ENCODE measurements around the gene CENPP. TPM values are rescaled to one million over a fixed set of nuclear protein-coding genes. Genes with fewer than 3 reads are reported as not detected.
A peak's percentile ranks its signal among the peaks of the same experiment; 100 is the strongest.
"Not testable (repeated sequence)": the region's sequence is repeated elsewhere in the genome, so short reads cannot be mapped to it uniquely, and the experiment has no call there.

Gene CENPP
- polyA plus RNA-seq, 4 donors = 5.2 to 7.3 (median 5.7) TPM

- DNase-seq (ENCODE audit: low read depth in 4 of 4, low spot score in 3 of 4) = no peak
Observed at GRCh38 chr9:92377876-92378275, 52.1 kb downstream of the CENPP start.

GRCh38 chr9:92378865-92379560 lies 53.3 kb downstream of the CENPP start:
- no peak for DNase-seq (ENCODE audit: low read depth in 4 of 4, low spot score in 3 of 4)

DNA sequence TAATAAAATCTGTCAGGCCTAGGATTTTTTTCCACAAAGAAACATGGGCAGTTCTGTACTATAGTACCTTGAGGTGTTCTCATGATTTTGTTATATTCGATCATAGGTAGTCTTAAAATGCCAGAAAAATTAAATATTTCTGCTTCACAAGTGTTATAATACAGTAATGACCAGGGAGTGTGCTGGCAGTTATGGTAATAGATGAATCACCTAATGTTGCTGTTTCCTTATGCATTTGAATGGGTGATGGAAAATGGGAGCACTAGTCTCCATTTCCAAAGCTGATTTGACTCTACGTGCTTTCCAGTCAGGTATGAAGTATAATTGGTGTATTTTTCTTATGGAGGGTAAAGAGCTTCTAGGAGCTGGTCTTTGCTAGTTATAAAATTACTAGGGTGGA lies 54.9 kb downstream of the CENPP start:
- DNase-seq (ENCODE audit: low read depth in 4 of 4, low spot score in 3 of 4) = no peak

GRCh38 chr9:92381775-92382174 lies 56.0 kb downstream of the CENPP start:
- DNase-seq (ENCODE audit: low read depth in 4 of 4, low spot score in 3 of 4) = no peak

DNA sequence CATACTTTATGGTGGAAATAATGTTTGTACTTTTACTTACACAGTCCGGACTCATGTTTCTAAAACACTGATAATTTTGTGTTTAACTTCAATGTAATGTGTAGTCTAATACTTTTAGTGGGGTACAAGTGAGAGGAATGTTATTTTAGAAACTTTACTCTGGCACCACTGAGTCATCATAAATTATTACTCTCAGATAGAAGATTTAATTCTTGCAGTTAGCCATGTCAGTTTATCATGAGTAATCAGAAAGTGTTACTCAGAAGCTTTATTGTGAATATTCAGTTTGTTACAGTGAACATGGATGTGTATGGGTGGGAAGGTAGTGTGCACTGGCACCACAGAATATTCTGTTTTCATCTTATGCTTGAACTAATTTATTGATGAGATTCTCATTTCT lies 58.6 kb downstream of the CENPP start:
- no peak for DNase-seq (ENCODE audit: low read depth in 4 of 4, low spot score in 3 of 4)

DNA sequence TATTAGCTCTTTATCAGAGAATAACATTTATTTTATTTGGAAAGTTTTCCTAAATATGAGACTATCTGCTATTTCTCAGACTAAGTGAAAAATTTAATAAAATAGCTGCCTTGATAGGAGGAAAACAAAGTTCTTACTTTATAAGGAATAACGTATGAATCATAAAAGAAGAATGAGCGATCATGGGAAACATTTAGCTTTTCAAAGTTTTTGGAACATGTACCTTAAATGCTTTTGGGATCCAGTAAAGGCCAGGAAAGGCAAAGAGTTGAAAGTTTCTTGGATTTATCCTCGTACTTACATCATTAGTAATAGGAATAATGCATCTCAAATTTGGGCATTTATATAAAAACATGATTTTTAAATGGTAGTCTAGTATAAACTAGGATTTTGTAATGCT lies 59.2 kb downstream of the CENPP start:
- DNase-seq (ENCODE audit: low read depth in 4 of 4, low spot score in 3 of 4) = no peak

- no peak for DNase-seq (ENCODE audit: low read depth in 4 of 4, low spot score in 3 of 4)
Observed at GRCh38 chr9:92385477-92385876, 59.7 kb downstream of the CENPP start.

GRCh38 chr9:92385953-92386352 lies 60.2 kb downstream of the CENPP start:
- no peak for DNase-seq (ENCODE audit: low read depth in 4 of 4, low spot score in 3 of 4)

GRCh38 chr9:92392690-92393089 lies 66.9 kb downstream of the CENPP start:
- no peak for DNase-seq (ENCODE audit: low read depth in 4 of 4, low spot score in 3 of 4)

GRCh38 chr9:92393686-92394085 lies 67.9 kb downstream of the CENPP start:
- DNase-seq (ENCODE audit: low read depth in 4 of 4, low spot score in 3 of 4) = no peak

DNA sequence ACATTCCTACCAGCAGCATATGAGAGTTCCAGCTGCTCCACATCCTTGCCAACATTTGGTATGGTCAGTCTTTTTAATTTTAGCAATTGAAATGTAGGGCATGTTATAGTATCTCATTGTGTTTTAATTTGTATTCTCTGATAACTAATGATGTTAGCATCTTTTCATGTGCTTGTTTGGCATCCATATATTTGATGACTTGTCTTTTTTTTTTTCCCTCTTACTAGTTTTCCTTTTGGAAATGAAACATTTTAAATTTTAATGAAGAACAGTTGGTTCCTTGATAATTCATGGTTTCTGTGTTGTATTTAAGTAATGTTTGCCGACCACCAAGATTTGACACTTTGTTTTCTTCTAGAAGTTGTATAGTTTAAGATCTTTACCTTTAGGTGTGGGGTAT lies 69.9 kb downstream of the CENPP start:
- DNase-seq (ENCODE audit: low read depth in 4 of 4, low spot score in 3 of 4) = no peak

DNA sequence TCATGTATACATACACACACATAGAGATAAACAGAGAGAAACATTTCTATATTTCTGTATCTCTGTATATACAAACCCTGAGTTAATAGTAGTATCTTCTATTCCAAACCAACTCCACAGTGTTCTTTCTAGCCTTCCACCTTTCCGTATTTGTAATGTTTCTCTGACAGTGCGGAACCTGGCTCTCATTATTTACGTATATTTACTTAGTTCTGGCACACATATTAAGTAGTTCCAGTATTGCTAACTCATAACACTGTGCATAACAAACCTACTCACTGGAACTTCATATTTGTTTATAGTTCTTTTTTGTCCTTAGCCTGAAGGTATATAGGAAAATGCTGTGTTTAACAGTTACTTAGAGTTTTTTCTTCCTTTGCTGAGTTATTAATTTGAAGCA lies 72.1 kb downstream of the CENPP start:
- DNase-seq (ENCODE audit: low read depth in 4 of 4, low spot score in 3 of 4) = no peak

GRCh38 chr9:92402360-92402759 lies 76.6 kb downstream of the CENPP start:
- DNase-seq (ENCODE audit: low read depth in 4 of 4, low spot score in 3 of 4) = no peak

GRCh38 chr9:92402826-92403745 lies 77.3 kb downstream of the CENPP start:
- no peak for DNase-seq (ENCODE audit: low read depth in 4 of 4, low spot score in 3 of 4)

DNA sequence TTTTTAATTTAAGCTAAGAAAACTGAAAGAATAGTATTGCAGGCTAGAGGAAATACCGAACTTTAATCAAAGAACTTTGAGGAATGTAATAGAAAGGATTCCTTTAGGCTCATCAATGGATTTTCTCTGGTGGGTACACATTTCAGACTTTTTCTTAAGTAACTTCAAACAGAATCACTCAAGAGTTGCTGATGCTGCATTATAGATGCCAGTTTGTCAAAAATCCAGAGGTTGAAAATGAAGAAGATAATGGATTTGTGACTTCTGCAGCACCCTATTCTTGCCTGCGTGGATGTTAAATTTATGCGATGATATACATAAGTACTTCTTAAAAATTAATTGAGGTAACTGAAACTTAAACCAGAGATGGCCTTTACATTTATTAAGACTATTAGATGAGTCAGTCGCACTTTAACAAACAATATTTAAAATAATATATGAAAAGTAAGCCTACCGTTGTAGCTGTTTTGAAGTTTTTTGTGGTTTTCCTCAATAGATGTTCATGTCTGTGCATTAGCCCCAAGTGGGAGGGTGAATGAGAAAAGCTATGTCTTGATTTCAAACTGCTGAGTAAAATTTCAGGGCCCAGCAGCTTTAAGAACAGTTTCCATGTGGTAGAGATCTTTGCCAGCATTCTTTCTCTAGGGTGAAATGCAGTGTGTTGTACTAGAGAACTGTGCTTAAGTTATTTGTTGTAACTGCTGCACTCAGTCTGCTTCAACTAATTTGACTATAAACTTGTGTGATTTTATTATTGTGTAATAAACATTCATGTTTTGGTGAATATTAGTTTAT lies 78.5 kb downstream of the CENPP start, which contains the start of gene OGN:
OGN (minus strand) TSS at position 537 of the 795 bp plus-strand sequence. CDS start 1,171 bp downstream, outside the sequence.
- peak in 1 of 4 donors; percentile 36 for DNase-seq (ENCODE audit: low read depth in 4 of 4, low spot score in 3 of 4)

- no peak for DNase-seq (ENCODE audit: low read depth in 4 of 4, low spot score in 3 of 4)
Observed at GRCh38 chr9:92405818-92406217, 80.1 kb downstream of the CENPP start.

DNA sequence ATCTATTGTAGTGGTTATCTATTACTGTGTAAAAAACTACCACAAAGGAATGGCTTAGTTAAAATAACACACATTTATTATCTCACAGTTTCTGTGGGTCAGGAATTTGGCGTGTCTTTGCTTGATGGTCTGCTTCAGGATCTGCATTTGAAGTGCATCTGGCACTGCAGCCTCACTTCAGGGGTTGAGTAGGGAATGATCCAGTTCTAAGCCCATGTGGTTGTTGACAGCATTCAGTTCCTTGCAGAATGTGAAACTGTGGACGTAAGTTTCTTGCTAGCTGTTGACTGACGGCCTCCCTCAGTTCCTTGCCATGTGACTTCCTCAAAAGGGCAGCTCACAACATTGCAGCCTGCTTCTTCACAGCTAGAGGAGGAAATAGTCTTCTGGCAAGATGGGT lies 80.7 kb downstream of the CENPP start:
- no peak for DNase-seq (ENCODE audit: low read depth in 4 of 4, low spot score in 3 of 4)

GRCh38 chr9:92407818-92408217 lies 82.1 kb downstream of the CENPP start:
- DNase-seq (ENCODE audit: low read depth in 4 of 4, low spot score in 3 of 4) = no peak

DNA sequence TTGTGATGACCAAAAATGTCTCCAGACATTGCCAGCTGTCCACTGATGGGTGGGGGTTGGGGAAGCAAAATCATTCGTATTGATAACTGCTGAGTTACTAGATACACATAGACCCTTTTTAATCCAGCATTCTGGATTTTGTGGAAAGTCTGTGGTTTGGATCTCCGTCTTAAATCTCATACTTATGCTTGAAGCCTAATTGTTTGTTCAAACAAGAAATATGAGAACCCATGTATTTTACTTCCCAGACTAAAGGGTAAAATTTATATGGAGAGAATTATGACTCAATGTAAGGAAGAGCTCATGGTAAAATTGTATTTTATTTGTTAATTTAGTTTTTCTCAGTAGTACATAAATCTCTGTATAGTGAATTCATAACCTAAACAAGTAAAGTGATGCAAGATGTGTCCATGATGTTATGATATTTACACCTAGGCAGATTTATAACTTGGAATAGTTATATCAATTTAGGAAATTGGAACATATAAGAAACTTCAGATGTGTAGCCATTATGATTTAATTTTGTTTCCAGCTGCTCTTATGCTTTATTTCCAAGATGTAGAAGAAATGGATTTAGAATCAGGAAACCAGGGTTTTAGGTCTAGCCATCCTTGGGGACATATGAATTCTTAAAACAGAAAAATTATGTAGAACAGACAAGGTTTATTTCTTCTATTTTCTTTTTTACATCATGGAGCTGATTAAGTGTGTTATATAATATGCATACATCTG lies 83.2 kb downstream of the CENPP start:
- DNase-seq (ENCODE audit: low read depth in 4 of 4, low spot score in 3 of 4) = no peak

GRCh38 chr9:92411157-92411556 lies 85.4 kb downstream of the CENPP start:
- DNase-seq (ENCODE audit: low read depth in 4 of 4, low spot score in 3 of 4) = not testable (repeated sequence)

All from right renal pelvis (tissue), 4 donors.